ENCODE results near the gene CR1. TPM values are rescaled to one million over a fixed set of nuclear protein-coding genes. Genes with fewer than 3 reads are reported as not detected.
A peak's percentile ranks its signal among the peaks of the same experiment; 100 is the strongest.

The CR1 gene
- total and polyA plus RNA-seq, 2 experiments from 2014 or later: 0.65 to 0.76 TPM

- Histone ChIP-seq H3K4me1 (ENCODE audit: insufficient read depth) (peaks cover 6% of the 10 kb centered on the region; the same call in 1 of the 2 replicates), H3K4me3 (no peak overlapping the region), H2AFZ (no peak overlapping the region), H3K36me3 (ENCODE audit: insufficient read depth) (no peaks in the 10 kb centered on the region), H3K27me3 (ENCODE audit: insufficient read depth) (no peaks in the 10 kb centered on the region), H4K20me1 (replicated peaks; ENCODE audit: insufficient read depth) (no peaks in the 10 kb centered on the region), H3F3A (replicated peaks; ENCODE audit: low read depth) (no peaks in the 10 kb centered on the region), H3K27ac (ENCODE audit: low read depth) (no peak overlapping the region), H3K79me2 (replicated peaks; ENCODE audit: insufficient read depth) (no peaks in the 10 kb centered on the region), H3K4me2 (no peak overlapping the region), H3K9me2 (ENCODE audit: insufficient read depth) (no peaks in the 10 kb centered on the region)
- no peaks in the 10 kb centered on the region for H3K27me3 Mint-ChIP-seq (ENCODE audit: insufficient read depth, low read depth, poor library complexity)
- peak; percentile 99 for ATAC-seq
- H3K4me3 Mint-ChIP-seq: no peak overlapping the region
- TF ChIP-seq ZNF331 (CRISPR knock-in tag; IDR thresholded peaks at IDR 0.05; ENCODE audit: low read depth) (no peak), CTCF (conservative IDR thresholded peaks at IDR 0.05; ENCODE audit: low read depth in 2 of 2) (peak; percentile 71 to 94), NANOG (IDR thresholded peaks at IDR 0.05; ENCODE audit: borderline replicate concordance) (no peak), POLR2AphosphoS5 (IDR thresholded peaks at IDR 0.05; ENCODE audit: low read depth) (no peak)
- peaks cover 10% of the 10 kb centered on the region; the same call in 2 of the 3 replicates for H3K4me1 Mint-ChIP-seq
- DNase-seq (ENCODE audit: low spot score): peak; percentile 95
- no peak overlapping the region for H3K27ac Mint-ChIP-seq
- H3K36me3 Mint-ChIP-seq (ENCODE audit: low read depth): no peaks in the 10 kb centered on the region
- H3K9me3 Mint-ChIP-seq: no peaks in the 10 kb centered on the region
These were observed 83.5 kb downstream of the CR1 start for GRCh38 chr1:207579436-207579799.

- H3K27ac Mint-ChIP-seq: no peak overlapping the region
- TF ChIP-seq JUNB (IDR thresholded peaks at IDR 0.05; ENCODE audit: unreplicated experiment): no peak
- TF ChIP-seq EZH2phosphoT487 (IDR thresholded peaks at IDR 0.05; ENCODE audit: unreplicated experiment): no peak
- TF ChIP-seq EZH2 (IDR thresholded peaks at IDR 0.05; ENCODE audit: low read depth, unreplicated experiment): no peak
- no peak for TF ChIP-seq ZNF462 (CRISPR knock-in tag; IDR thresholded peaks at IDR 0.05)
- TF ChIP-seq ETS1 (IDR thresholded peaks at IDR 0.05): no peak
- TF ChIP-seq CREB1 (CRISPR knock-in tag; IDR thresholded peaks at IDR 0.05; ENCODE audit: low read depth): no peak
- TF ChIP-seq ZNF114 (CRISPR knock-in tag; IDR thresholded peaks at IDR 0.05): no peak
- TF ChIP-seq STAT1 (IDR thresholded peaks at IDR 0.05; ENCODE audit: unreplicated experiment): no peak
- TF ChIP-seq ZNF331 (CRISPR knock-in tag; IDR thresholded peaks at IDR 0.05; ENCODE audit: low read depth): no peak
These were observed 85.7 kb downstream of the CR1 start for GRCh38 chr1:207581496-207582153.

More at GRCh38 chr1:207581496-207582153, 85.7 kb downstream of the CR1 start:
- peaks cover 6% of the 10 kb centered on the region; the same call in 1 of the 2 replicates for H3K4me1 ChIP-seq (ENCODE audit: insufficient read depth)
- ATAC-seq: no peak
- no peak overlapping the region for H3K4me2 ChIP-seq
- H3K79me2 ChIP-seq (replicated peaks; ENCODE audit: insufficient read depth): no peaks in the 10 kb centered on the region
- H3K4me3 ChIP-seq: no peak overlapping the region
- H3K4me3 Mint-ChIP-seq: no peak overlapping the region
- H3K27me3 Mint-ChIP-seq (ENCODE audit: insufficient read depth, low read depth, poor library complexity): no peaks in the 10 kb centered on the region
- H4K20me1 ChIP-seq (replicated peaks; ENCODE audit: insufficient read depth): no peaks in the 10 kb centered on the region
- no peaks in the 10 kb centered on the region for H3F3A ChIP-seq (replicated peaks; ENCODE audit: low read depth)
- H3K9me3 Mint-ChIP-seq: no peaks in the 10 kb centered on the region
- H3K36me3 ChIP-seq (ENCODE audit: insufficient read depth): no peaks in the 10 kb centered on the region
- H3K9me2 ChIP-seq (ENCODE audit: insufficient read depth): no peaks in the 10 kb centered on the region
- H3K36me3 Mint-ChIP-seq (ENCODE audit: low read depth): no peaks in the 10 kb centered on the region
- DNase-seq (ENCODE audit: low spot score): peak; percentile 24
- no peak overlapping the region for H2AFZ ChIP-seq
- no peak overlapping the region for H3K27ac ChIP-seq (ENCODE audit: low read depth)
- peaks cover 13% of the 10 kb centered on the region; the same call in 2 of the 3 replicates for H3K4me1 Mint-ChIP-seq
- no peaks in the 10 kb centered on the region for H3K27me3 ChIP-seq (ENCODE audit: insufficient read depth)

Measured in GM23338 (cell line).